ENCODE results near the gene UVRAG. TPM values are rescaled to one million over a fixed set of nuclear protein-coding genes. Genes with fewer than 3 reads are reported as not detected.

Gene UVRAG
- total and polyA plus RNA-seq, 2 of the 13 experiments (the other 11 are each of a cell fraction or from before 2014, with no cell fraction given): 9.7 to 17.3 TPM

DNA sequence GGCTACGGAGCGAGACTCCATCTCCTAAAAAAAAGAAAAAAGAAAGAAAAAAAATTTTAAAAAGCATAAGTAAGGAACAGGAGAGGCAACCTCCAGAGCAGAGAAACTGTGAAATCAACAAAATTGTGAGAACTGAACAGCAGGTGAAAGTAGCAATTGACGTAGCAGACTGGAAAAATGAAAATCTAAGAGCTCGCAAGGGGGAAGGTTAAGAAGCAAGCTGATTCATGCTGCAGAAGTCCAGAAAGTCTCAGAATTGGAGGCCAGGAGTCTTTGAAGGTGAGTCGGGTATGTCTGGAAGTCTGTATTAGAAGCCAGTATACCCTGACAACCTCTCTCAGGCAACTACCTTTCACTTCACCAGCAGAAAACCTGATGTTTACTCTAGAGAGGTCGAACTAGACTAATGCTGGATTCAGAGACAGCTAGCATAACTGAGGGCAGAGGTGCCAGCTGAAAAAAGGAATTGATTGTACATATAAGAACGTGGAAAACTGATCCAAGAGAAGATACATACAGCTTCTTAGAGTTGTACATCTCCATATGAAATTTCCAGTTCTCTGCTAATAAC is 229.8 kb downstream of the UVRAG start:
- DNase-seq (ENCODE audit: low spot score) (no peak), FAIRE-seq (no peak), ATAC-seq (no peak)
- Histone ChIP-seq H3K4me1 (ENCODE audit: insufficient read depth, low read length) (no peaks in the 10 kb centered on the region), H3K9ac (ENCODE audit: insufficient read depth, low read depth, low read length) (no peak overlapping the region), H3K27me3 (ENCODE audit: control insufficient read depth in 1 of 2, insufficient read depth in 2 of 2, low read length in 2 of 2) (no peaks in the 10 kb centered on the region), H2AFZ (ENCODE audit: low read length) (no peak overlapping the region), H3K4me3 (replicated peaks in 1 of 3; ENCODE audit: insufficient read depth in 1 of 3, low read depth in 2 of 3, low read length in 3 of 3) (no peak overlapping the region), H3K27ac (ENCODE audit: extremely low read length, insufficient read depth, low read length) (no peak overlapping the region), H3K36me3 (replicated peaks in 1 of 2; ENCODE audit: control insufficient read depth in 1 of 2, insufficient read depth in 2 of 2, low read length in 2 of 2) (peaks cover 0 to 3% of the 10 kb centered on the region in 2 experiments; a peak in 1 of 5 replicates), H4K20me1 (ENCODE audit: insufficient read depth, low read length) (no peaks in the 10 kb centered on the region), H3K79me2 (ENCODE audit: insufficient read depth, low read length) (no peaks in the 10 kb centered on the region), H3K4me2 (ENCODE audit: low read depth, low read length) (no peak overlapping the region), H3K9me3 (ENCODE audit: low read length) (peaks cover 6% of the 10 kb centered on the region)
- ChIA-PET CTCF (ENCODE audit: low intra/inter-chr PET ratio, low total read pairs) (no interaction called here), POLR2A (no interaction called here)
- intact Hi-C loops (cut with micrococcal nuclease; ENCODE audit: unreplicated experiment) (no loop called here), in situ Hi-C loops (cut with HindIII; ENCODE audit: extremely low pct_ligation_motif_present, low pct_unique_long_range_greater_than_20kb) (no loop called here)
- no TSS peak for BruUV-seq (replicated peaks)
- no peak for TF ChIP-seq SMYD3 (CRISPR knock-in tag; IDR thresholded peaks at IDR 0.05)
- TF ChIP-seq, protein P1, sequence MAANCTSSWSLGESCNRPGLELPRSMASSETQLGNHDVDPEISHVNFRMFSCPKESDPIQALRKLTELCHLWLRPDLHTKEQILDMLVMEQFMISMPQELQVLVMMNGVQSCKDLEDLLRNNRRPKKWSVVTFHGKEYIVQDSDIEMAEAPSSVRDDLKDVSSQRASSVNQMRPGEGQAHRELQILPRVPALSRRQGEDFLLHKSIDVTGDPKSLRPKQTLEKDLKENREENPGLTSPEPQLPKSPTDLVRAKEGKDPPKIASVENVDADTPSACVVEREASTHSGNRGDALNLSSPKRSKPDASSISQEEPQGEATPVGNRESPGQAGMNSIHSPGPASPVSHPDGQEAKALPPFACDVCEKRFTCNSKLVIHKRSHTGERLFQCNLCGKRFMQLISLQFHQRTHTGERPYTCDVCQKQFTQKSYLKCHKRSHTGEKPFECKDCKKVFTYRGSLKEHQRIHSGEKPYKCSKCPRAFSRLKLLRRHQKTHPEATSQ (CRISPR knock-in tag; IDR thresholded peaks at IDR 0.05; ENCODE audit: borderline replicate concordance): no peak
- no peak for TF ChIP-seq CHD2 (IDR thresholded peaks at IDR 0.05; ENCODE audit: low read depth, low read length)
- TF ChIP-seq ZFP36L1 (CRISPR knock-in tag; IDR thresholded peaks at IDR 0.05): no peak
- TF ChIP-seq ZNF17 (CRISPR knock-in tag; IDR thresholded peaks at IDR 0.05): no peak
- whole genome bisulfite sequencing (ENCODE audit: low lambda C conversion rate): 91% methylated on average over 7 of the region's 7 CpGs

DNA sequence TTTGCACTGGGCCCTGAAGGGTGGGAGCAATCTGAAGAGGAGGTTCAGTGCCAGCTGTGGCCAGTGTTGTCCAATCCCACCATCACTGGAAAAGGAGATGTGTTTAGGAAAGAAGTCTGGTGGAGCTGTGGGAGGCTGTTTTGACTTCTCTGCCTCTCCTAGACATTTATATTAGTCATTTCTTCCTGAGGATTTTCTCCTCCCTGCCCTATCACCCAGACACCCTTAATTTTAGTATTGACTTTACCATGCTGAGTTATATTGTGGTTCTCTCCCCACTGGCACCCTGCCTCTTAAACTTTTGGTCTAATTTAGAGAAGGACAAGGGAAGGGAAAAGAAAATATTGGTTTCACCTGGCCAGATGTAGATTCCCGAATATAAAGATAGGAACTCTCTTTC is 232.2 kb downstream of the UVRAG start:
- TF ChIP-seq DNMT1 (CRISPR knock-in tag; IDR thresholded peaks at IDR 0.05): no peak
- TF ChIP-seq BRCA1 (CRISPR knock-in tag; IDR thresholded peaks at IDR 0.05): no peak
- no peak for TF ChIP-seq CHD4 (IDR thresholded peaks at IDR 0.05; ENCODE audit: borderline replicate concordance, low read length)
- no peak for TF ChIP-seq ZNF12 (CRISPR knock-in tag; IDR thresholded peaks at IDR 0.05)
- TF ChIP-seq, protein P2, sequence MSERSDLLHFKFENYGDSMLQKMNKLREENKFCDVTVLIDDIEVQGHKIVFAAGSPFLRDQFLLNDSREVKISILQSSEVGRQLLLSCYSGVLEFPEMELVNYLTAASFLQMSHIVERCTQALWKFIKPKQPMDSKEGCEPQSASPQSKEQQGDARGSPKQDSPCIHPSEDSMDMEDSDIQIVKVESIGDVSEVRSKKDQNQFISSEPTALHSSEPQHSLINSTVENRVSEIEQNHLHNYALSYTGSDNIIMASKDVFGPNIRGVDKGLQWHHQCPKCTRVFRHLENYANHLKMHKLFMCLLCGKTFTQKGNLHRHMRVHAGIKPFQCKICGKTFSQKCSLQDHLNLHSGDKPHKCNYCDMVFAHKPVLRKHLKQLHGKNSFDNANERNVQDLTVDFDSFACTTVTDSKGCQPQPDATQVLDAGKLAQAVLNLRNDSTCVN (CRISPR knock-in tag; IDR thresholded peaks at IDR 0.05; ENCODE audit: borderline replicate concordance): no peak
- TF ChIP-seq PRPF4 (IDR thresholded peaks at IDR 0.05; ENCODE audit: low read depth, low read length, poor library complexity, severe bottlenecking): no peak
- no peak for TF ChIP-seq KLF16 (CRISPR knock-in tag; IDR thresholded peaks at IDR 0.05)
- no peak for TF ChIP-seq ZNF788 (CRISPR knock-in tag; IDR thresholded peaks at IDR 0.05; ENCODE audit: borderline replicate concordance)
- no peak for TF ChIP-seq LCORL (IDR thresholded peaks at IDR 0.05)
- no peak for TF ChIP-seq LCORL (CRISPR knock-in tag; IDR thresholded peaks at IDR 0.05)
- TF ChIP-seq KAT8 (CRISPR knock-in tag; IDR thresholded peaks at IDR 0.05): no peak
- TF ChIP-seq ZNF34 (CRISPR knock-in tag; IDR thresholded peaks at IDR 0.05; ENCODE audit: borderline replicate concordance): no peak
- TF ChIP-seq, protein P3, sequence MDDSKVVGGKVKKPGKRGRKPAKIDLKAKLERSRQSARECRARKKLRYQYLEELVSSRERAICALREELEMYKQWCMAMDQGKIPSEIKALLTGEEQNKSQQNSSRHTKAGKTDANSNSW (CRISPR knock-in tag; IDR thresholded peaks at IDR 0.05; ENCODE audit: borderline replicate concordance): no peak
- BruUV-seq (replicated peaks): no TSS peak
- intact Hi-C loops (cut with micrococcal nuclease; ENCODE audit: unreplicated experiment) (no loop called here), in situ Hi-C loops (cut with HindIII; ENCODE audit: extremely low pct_ligation_motif_present, low pct_unique_long_range_greater_than_20kb) (no loop called here)
- DNase-seq (ENCODE audit: low spot score) (no peak), FAIRE-seq (no peak), ATAC-seq (no peak)
- Histone ChIP-seq H2AFZ (ENCODE audit: low read length) (no peak overlapping the region), H3K4me2 (ENCODE audit: low read depth, low read length) (no peak overlapping the region), H3K4me3 (replicated peaks in 1 of 3; ENCODE audit: insufficient read depth in 1 of 3, low read depth in 2 of 3, low read length in 3 of 3) (no peak overlapping the region), H3K9ac (ENCODE audit: insufficient read depth, low read depth, low read length) (no peak overlapping the region), H3K79me2 (ENCODE audit: insufficient read depth, low read length) (no peaks in the 10 kb centered on the region), H4K20me1 (ENCODE audit: insufficient read depth, low read length) (no peaks in the 10 kb centered on the region), H3K27me3 (ENCODE audit: control insufficient read depth in 1 of 2, insufficient read depth in 2 of 2, low read length in 2 of 2) (no peaks in the 10 kb centered on the region), H3K27ac (ENCODE audit: extremely low read length, insufficient read depth, low read length) (no peak overlapping the region), H3K4me1 (ENCODE audit: insufficient read depth, low read length) (peaks cover 8% of the 10 kb centered on the region), H3K9me3 (ENCODE audit: low read length) (peaks cover 6% of the 10 kb centered on the region), H3K36me3 (replicated peaks in 1 of 2; ENCODE audit: control insufficient read depth in 1 of 2, insufficient read depth in 2 of 2, low read length in 2 of 2) (0 out of 5 replicates have a peak, but pooled peaks cover 0 to 3% of the 10 kb centered on the region in 2 experiments)
- WGBS (ENCODE audit: low lambda C conversion rate): 91% methylated on average over 1 of the region's 1 CpG
- POLR2A ChIA-PET: no interaction called here
- CTCF ChIA-PET (ENCODE audit: low intra/inter-chr PET ratio, low total read pairs): no interaction called here

Data from HepG2 (cell line).